ENCODE results near the gene SMYD3. TPM values are rescaled to one million over a fixed set of nuclear protein-coding genes. Genes with fewer than 3 reads are reported as not detected.

SMYD3 gene
- total RNA-seq, 1 donor from 2014 or later = 35.4 TPM

- no peak for DNase-seq
- Mint-ChIP-seq H3K4me3 (ENCODE audit: unreplicated experiment) (no peak overlapping the region), H3K27me3 (ENCODE audit: unreplicated experiment) (no peaks in the 10 kb centered on the region), H3K9me3 (ENCODE audit: unreplicated experiment) (peaks cover 2% of the 10 kb centered on the region), H3K4me1 (ENCODE audit: low read depth, unreplicated experiment) (peaks cover 11% of the 10 kb centered on the region), H3K27ac (ENCODE audit: unreplicated experiment) (peak overlapping the region; percentile 86), H3K36me3 (ENCODE audit: unreplicated experiment) (peaks cover 8% of the 10 kb centered on the region)
- no peak for TF ChIP-seq CTCF (IDR thresholded peaks at IDR 0.05; ENCODE audit: partially characterized antibody, unreplicated experiment)
Observed at GRCh38 chr1:246146804-246147523, 360.1 kb downstream of the SMYD3 start.

- Mint-ChIP-seq H3K4me1 (ENCODE audit: low read depth, unreplicated experiment) (peaks cover 7% of the 10 kb centered on the region), H3K27me3 (ENCODE audit: unreplicated experiment) (no peaks in the 10 kb centered on the region), H3K36me3 (ENCODE audit: unreplicated experiment) (peaks cover 8% of the 10 kb centered on the region), H3K4me3 (ENCODE audit: unreplicated experiment) (no peak overlapping the region), H3K9me3 (ENCODE audit: unreplicated experiment) (peaks cover 2% of the 10 kb centered on the region), H3K27ac (ENCODE audit: unreplicated experiment) (no peak overlapping the region)
- DNase-seq = no peak
- TF ChIP-seq CTCF (IDR thresholded peaks at IDR 0.05; ENCODE audit: partially characterized antibody, unreplicated experiment) = no peak
Observed at GRCh38 chr1:246145900-246146299, 361.2 kb downstream of the SMYD3 start.

- Mint-ChIP-seq H3K4me1 (ENCODE audit: low read depth, unreplicated experiment) (peaks cover 7% of the 10 kb centered on the region), H3K9me3 (ENCODE audit: unreplicated experiment) (peaks cover 2% of the 10 kb centered on the region), H3K27me3 (ENCODE audit: unreplicated experiment) (no peaks in the 10 kb centered on the region), H3K4me3 (ENCODE audit: unreplicated experiment) (no peak overlapping the region), H3K36me3 (ENCODE audit: unreplicated experiment) (peaks cover 8% of the 10 kb centered on the region), H3K27ac (ENCODE audit: unreplicated experiment) (no peak overlapping the region)
- TF ChIP-seq CTCF (IDR thresholded peaks at IDR 0.05; ENCODE audit: partially characterized antibody, unreplicated experiment) = no peak
- no peak for DNase-seq
Observed at GRCh38 chr1:246144931-246145330, 362.1 kb downstream of the SMYD3 start.

- H3K9me3 Mint-ChIP-seq (ENCODE audit: unreplicated experiment) = peaks cover 2% of the 10 kb centered on the region
- peaks cover 9% of the 10 kb centered on the region for H3K4me1 Mint-ChIP-seq (ENCODE audit: low read depth, unreplicated experiment)
- peaks cover 4% of the 10 kb centered on the region for H3K36me3 Mint-ChIP-seq (ENCODE audit: unreplicated experiment)
- H3K27me3 Mint-ChIP-seq (ENCODE audit: unreplicated experiment) = no peaks in the 10 kb centered on the region
- no peak for DNase-seq
- H3K27ac Mint-ChIP-seq (ENCODE audit: unreplicated experiment) = no peak overlapping the region
- no peak for TF ChIP-seq CTCF (IDR thresholded peaks at IDR 0.05; ENCODE audit: partially characterized antibody, unreplicated experiment)
- no peak overlapping the region for H3K4me3 Mint-ChIP-seq (ENCODE audit: unreplicated experiment)
Observed at GRCh38 chr1:246142320-246142893, 364.7 kb downstream of the SMYD3 start.

- peaks cover under 1% of the 10 kb centered on the region for H3K36me3 Mint-ChIP-seq (ENCODE audit: unreplicated experiment)
- no peak for DNase-seq
- TF ChIP-seq CTCF (IDR thresholded peaks at IDR 0.05; ENCODE audit: partially characterized antibody, unreplicated experiment) = no peak
- peaks cover 4% of the 10 kb centered on the region for H3K4me1 Mint-ChIP-seq (ENCODE audit: low read depth, unreplicated experiment)
- no peak overlapping the region for H3K27ac Mint-ChIP-seq (ENCODE audit: unreplicated experiment)
- no peaks in the 10 kb centered on the region for H3K27me3 Mint-ChIP-seq (ENCODE audit: unreplicated experiment)
- H3K4me3 Mint-ChIP-seq (ENCODE audit: unreplicated experiment) = no peak overlapping the region
- H3K9me3 Mint-ChIP-seq (ENCODE audit: unreplicated experiment) = peaks cover 1% of the 10 kb centered on the region
Observed at GRCh38 chr1:246141306-246141705, 365.8 kb downstream of the SMYD3 start.
